Brain microvascular endothelial cell (primary cell): ENCODE results near the gene VCAN.
A peak's percentile ranks its signal among the peaks of the same experiment; 100 is the strongest.

ENCODE experiments used
- DNase-seq: peaks from one replicate; pipeline ENCODE4 v3.0.0-alpha.2; 2020
- H3K27ac ChIP-seq: fragments of 250-450 bp; sonication (Bioruptor Pico); 2 replicates; pipeline ENCODE4 v1.5.1; 2020; ENCODE audit warnings: mild to moderate bottlenecking, moderate library complexity
- H3K27me3 ChIP-seq: fragments of 250-450 bp; sonication (Bioruptor Pico); replicated peaks from 2 replicates; pipeline ENCODE4 v1.5.1; 2020; ENCODE audit warnings: mild to moderate bottlenecking
- H3K36me3 ChIP-seq: fragments of 250-450 bp; sonication (Bioruptor Pico); replicated peaks from 2 replicates; pipeline ENCODE4 v1.5.1; 2020; ENCODE audit warnings: mild to moderate bottlenecking
- H3K4me3 ChIP-seq: 2 replicates; pipeline ENCODE4 v1.5.1; 2011; ENCODE audit warnings: low read depth, mild to moderate bottlenecking, control low read depth, low read length, moderate library complexity
- in situ Hi-C: cut with HindIII; loops from 2 replicates; pipeline ENCODE4 v1.10.0; 2017; ENCODE audit warnings: low sequenced_read_pairs, low pct_ligation_motif_present
- TF ChIP-seq, protein P1 (sequence below): IDR thresholded peaks from 2 replicates; pipeline ENCODE4 v1.5.1; 2011; ENCODE audit warnings: low read depth, mild to moderate bottlenecking, moderate library complexity, low read length, control low read depth, inconsistent platforms; ENCODE audit errors: missing control alignments

The VCAN gene

DNA sequence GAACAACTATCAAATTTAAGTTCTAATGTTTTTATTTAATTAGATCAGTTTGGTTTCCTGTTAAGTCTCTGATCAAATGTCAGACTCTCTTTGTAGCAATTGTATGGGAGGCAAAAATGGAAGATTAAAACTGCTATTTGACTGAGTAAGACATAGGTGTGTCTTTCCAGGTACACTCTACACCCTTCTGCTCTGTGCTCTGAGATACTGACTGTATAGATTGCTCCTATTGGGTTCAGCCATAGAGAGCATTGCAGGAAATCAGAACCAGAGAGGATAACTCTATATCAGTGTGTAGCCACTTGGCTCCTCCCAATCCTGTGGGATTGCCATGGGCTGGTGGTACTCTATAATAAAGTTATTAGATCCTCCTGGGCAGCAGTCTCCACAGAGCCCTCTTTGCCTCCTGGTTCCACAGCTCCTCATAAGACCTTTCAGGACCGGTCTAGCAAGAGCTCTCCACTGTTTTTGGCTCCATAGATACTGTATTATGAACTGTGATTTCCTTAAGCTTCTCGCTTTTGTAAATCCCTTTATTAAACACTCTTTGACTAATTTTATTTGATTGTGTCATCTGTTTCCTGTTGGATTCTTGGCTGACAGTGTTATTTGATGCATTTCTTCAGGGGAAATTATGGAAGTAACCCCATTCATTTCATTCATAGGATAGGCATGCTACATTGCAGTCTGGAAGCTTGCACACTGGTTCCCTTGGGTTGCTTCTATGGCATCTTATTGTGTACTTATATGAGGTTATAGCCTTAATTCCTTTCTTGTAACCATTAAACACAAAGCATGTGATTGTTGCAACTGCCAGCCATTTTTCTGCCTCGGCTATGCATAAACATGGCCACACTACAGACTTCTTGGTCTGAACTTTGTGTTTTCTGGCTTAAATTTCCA, 115.6 kb downstream of the VCAN start:
- Histone ChIP-seq H3K4me3 (no peak overlapping the region), H3K27ac (no peak overlapping the region), H3K36me3 (peaks cover 12% of the 10 kb centered on the region), H3K27me3 (no peaks in the 10 kb centered on the region)
- no peak for DNase-seq
- in situ Hi-C loops, result no loop called here
- TF ChIP-seq, protein P1, sequence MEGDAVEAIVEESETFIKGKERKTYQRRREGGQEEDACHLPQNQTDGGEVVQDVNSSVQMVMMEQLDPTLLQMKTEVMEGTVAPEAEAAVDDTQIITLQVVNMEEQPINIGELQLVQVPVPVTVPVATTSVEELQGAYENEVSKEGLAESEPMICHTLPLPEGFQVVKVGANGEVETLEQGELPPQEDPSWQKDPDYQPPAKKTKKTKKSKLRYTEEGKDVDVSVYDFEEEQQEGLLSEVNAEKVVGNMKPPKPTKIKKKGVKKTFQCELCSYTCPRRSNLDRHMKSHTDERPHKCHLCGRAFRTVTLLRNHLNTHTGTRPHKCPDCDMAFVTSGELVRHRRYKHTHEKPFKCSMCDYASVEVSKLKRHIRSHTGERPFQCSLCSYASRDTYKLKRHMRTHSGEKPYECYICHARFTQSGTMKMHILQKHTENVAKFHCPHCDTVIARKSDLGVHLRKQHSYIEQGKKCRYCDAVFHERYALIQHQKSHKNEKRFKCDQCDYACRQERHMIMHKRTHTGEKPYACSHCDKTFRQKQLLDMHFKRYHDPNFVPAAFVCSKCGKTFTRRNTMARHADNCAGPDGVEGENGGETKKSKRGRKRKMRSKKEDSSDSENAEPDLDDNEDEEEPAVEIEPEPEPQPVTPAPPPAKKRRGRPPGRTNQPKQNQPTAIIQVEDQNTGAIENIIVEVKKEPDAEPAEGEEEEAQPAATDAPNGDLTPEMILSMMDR, result no peak

DNA sequence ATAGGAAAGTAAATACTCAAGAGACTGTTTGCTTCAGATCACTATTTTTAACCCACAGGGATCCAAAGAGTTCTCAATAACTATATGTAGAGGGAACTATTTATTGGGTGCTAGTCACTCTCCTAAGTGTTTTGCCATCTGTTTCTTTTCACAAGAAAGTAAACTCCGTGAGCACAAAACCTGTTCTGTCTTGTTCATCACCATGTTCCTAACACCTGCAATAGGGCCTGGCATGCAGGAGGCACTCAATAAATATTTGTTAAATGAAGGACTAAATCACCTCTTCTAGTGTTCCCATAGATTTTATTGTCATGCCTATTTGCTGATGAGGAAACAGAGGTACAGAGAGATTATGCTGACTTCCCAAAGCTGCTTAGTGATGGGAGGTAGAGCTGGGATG, 118.2 kb downstream of the VCAN start:
- in situ Hi-C loops, result no loop called here
- Histone ChIP-seq H3K36me3 (no peaks in the 10 kb centered on the region), H3K4me3 (no peak overlapping the region), H3K27ac (no peak overlapping the region), H3K27me3 (no peaks in the 10 kb centered on the region)
- TF ChIP-seq, protein P1, result no peak
- DNase-seq, result no peak

DNA sequence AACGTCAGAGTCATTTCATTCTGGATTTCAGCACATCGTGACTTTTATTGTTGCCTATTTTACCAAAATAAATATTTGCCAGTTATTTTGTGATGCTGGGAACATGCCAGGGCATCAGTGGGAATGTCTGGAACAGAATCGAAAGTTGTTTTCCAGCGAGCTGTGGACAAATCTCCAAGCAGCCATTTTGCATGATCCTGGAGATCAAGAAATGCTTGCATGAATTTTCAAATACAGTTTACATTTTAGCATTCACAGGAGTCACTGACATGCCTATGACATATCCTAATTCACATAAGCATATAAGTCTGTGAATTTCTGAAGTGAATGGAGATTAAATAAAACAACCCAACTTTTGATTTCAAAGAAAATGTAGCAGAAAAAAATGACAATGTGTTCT, 119.4 kb downstream of the VCAN start:
- in situ Hi-C loops, result no loop called here
- H3K27me3 ChIP-seq, result no peaks in the 10 kb centered on the region
- no peak overlapping the region for H3K4me3 ChIP-seq
- H3K27ac ChIP-seq, result no peak overlapping the region
- no peak for DNase-seq
- no peaks in the 10 kb centered on the region for H3K36me3 ChIP-seq
- TF ChIP-seq, protein P1, result no peak

DNA sequence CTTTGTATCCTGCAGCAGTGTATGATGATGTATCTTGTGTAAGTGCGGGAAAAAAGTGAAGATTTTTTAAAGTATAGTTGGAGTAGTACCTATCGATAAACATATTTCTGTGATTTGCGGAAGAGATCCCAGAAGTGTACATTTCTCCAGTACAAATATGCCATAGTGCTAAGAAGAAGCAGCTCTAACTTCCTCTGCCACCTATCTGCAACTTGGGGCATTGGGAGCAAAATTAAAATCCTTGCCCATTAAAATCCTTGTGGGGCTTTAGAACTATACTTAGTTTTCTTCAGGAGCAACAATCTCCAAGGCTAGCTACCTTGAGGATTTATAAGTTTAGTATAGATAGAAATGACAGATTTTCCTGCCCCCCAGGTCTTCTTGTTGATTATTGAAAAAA, 123.7 kb downstream of the VCAN start:
- Histone ChIP-seq H3K4me3 (no peak overlapping the region), H3K36me3 (no peaks in the 10 kb centered on the region), H3K27me3 (no peaks in the 10 kb centered on the region), H3K27ac (no peak overlapping the region)
- TF ChIP-seq, protein P1, result peak; percentile 61
- in situ Hi-C loops, result no loop called here
- DNase-seq, result no peak

DNA sequence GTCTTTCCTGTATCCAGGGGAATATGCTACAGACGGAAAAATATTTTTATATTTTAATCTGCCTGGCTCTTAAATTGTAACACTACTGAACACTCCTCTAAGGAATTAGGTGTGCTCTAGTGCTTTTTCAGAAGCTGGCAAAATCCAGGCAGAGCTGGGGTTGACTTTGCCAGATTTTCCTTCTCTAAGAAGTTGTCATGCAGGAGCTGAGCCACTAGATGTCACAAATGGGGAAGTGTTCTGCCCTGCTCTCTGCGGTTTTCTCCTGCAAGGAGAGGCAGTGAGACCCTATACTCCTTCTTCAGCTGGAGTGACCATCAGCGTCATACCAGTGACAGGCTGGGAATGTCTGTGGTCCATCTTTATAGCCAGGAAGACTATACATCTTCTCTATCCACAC, 136.6 kb downstream of the VCAN start:
- TF ChIP-seq, protein P1, result peak; percentile 84
- DNase-seq, result peak; percentile 50
- H3K27ac ChIP-seq, result no peak overlapping the region
- H3K4me3 ChIP-seq, result no peak overlapping the region
- in situ Hi-C loops, result no loop called here
- no peaks in the 10 kb centered on the region for H3K36me3 ChIP-seq
- no peaks in the 10 kb centered on the region for H3K27me3 ChIP-seq
